HG03342 (cell line): ENCODE data around the gene CDK14.

ENCODE experiments used
- ATAC-seq: cut with Tn5 transposase; IDR thresholded peaks from one replicate; pipeline ENCODE4 v1.9.1; 2021; ENCODE audit warnings: mild to moderate bottlenecking, moderate library complexity; ENCODE audit not compliant: unreplicated experiment

The CDK14 gene

DNA sequence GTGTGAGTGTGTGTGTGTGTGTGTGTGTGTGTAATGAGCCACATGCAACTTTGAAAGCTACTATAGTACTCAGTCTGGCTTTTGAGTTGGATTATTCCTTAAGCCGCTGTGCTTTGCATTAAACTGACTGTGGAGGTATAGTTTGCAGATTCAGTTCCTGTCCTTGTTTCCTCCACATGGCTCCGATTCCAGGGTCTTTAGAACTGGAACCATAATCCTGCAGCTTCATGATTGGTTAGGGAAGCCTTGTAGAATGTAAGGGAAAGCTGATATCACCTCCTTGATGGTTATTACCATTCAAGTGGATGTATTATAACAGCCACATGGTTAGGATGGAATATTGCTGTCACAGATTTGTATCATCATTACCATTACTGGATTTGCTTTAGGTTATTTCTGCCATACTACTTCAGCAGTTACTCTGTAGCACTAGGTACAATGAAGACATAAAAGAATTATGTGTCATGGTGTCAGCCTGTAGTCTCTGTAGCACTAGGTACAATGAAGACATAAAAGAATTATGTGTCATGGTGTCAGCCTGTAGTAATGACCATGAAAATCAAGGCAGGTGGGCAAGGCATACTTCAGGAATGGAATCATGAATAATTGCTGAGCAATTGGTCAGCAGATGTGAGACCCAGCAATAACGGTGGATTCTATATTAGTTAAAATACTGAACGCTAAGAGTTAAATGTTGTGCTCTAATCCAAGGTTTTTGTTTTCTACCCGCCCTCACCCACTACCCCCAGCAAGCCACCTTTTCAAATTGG is 393.1 kb downstream of the CDK14 start:
- ATAC-seq, result no peak

GRCh38 chr7:90994121-90994520 is 398.0 kb downstream of the CDK14 start:
- ATAC-seq, result no peak

DNA sequence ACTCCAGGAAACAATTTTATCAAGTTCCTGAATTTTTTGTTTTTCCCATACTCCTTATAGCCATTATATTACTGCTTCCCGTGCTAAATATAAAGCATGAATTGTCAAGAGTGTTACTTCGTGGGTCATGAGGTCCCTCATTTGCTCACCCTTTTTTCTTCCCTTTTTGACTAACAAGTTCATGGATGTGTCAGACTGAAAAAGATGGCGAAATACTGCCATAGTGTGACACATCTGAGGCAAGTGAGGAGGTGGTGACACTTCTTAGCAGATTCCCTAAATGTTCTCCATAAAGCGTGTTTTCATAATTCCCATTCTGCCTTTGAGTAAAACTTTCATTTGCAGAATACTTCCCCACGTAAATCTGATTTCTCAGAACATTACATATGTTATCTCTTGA is 398.5 kb downstream of the CDK14 start:
- ATAC-seq, result no peak

DNA sequence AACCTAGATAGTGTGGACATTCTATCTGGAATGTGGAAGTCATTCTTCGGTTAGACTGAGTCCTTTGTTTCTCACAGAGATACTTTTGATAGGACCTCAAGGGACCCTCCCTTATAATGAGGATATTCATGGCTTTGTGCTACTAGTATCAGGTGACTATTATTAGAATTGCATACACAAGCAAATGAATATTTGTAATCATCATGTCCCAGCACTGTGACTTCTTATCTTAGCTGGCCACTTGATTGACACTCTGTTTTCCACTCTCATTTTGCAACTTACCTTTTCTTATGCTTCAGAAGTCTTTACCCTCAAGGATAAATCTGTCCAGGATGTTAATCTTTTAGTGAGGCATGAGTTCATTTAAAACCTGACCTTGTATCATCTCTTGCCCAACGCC is 399.9 kb downstream of the CDK14 start:
- no peak for ATAC-seq

DNA sequence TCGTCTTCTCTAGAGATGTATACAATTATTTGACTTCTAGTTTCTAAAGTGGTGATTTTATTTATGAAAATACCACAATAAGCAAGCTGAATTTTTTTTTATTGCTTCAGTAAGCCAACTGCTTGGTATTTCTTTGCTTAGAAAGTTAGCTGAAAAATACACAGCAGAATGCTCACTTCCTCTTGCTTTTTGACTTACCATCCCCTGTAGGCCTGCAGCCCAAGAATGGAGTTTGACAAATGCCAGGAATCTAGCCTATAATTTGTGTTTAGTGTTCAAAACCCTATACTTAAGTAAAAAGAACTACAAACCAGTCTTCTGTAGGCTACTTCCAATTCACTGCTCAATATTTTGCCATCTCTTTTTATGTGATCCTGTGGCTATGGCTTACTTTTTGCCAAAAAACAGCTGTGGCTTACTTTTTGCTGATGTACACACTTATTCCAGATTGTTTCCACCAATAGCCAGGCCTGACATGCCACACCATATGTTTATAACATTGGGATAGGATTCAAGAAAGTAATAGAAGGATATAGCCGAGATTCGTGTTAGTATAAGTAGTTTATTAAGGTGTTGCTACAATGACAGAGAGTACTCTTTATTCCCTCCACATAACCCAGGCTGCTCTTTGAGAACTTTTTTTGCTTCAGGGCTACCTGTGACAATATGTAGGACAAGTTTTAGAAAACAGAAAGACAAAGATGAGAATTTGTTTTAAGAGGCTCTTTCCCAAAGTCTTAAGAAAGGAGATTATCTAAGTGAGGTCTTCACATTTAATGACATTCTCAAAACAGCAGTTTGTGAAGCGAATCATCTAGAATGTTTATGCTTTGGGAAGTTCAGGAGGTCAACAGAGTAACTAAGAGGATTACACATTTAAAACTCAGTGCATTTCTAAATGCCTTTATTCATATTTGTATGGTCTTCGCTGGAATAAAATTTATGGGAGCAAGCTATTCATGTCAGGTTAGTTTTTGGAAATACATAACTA is 404.2 kb downstream of the CDK14 start:
- no peak for ATAC-seq

- no peak for ATAC-seq
Measured at GRCh38 chr7:91005024-91005423, 408.9 kb downstream of the CDK14 start.

DNA sequence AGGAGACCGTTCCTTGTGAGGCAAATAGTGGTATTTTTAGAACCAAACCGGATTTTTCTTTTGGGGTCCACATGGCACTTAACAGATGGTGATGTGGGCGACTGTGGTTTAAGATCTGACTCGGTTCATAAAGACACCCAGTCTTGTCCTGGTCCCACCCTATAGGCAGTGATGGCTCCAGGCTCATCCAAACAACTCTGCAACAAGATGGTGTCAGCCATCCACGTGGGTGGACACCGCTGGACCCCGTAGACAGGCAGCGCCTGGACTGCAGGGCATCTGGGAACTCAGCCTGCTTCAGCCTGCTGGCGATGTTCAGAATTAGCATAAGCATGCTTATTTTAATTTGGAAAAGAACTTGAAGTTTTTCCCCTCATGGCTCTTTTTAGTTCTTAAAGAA is 409.7 kb downstream of the CDK14 start:
- ATAC-seq, result no peak

DNA sequence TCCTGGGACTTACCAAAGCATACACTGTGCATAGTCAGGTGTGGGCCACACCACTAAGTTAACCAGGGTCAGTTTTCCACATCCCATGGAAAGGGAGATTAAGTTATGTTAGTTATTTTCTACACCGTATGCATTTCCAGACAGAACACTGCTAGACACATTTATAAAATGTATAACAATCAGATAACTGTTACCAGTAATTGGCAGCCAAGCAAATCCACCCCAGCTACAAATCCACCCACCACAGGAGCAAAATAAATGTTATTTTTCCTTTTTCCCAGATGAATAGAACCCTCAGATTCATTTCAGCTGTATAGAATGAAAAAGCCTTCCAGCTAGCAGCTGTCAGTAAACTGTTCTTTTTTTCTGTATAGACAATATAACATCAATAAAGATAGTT is 411.2 kb downstream of the CDK14 start:
- ATAC-seq, result no peak

- no peak for ATAC-seq
Measured at GRCh38 chr7:91013078-91013477, 417.0 kb downstream of the CDK14 start.

GRCh38 chr7:91019686-91020385 is 423.7 kb downstream of the CDK14 start:
- no peak for ATAC-seq

GRCh38 chr7:91020636-91021385 is 424.7 kb downstream of the CDK14 start:
- ATAC-seq, result no peak

- ATAC-seq, result no peak
Measured at GRCh38 chr7:91021956-91022355, 425.8 kb downstream of the CDK14 start.

GRCh38 chr7:91025906-91026390 is 429.8 kb downstream of the CDK14 start:
- no peak for ATAC-seq

DNA sequence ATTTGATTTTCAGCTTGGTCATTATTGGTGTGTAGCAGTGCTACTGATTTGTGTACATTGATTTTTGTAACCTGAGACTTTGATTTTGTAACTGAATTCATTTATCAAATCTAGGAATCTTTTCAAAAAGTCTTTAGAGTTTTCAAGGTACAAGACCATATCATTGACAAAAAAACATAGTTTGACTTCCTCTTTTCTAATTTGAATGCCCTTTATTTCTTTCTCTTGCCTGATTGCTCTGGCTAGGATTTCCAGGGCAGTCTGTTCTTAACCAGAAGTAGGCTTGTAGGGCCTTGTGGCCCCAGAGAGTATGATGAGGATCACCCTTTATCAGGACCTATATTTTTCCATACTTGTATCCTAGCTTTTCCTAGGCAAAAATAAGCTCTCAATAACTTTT is 433.6 kb downstream of the CDK14 start:
- ATAC-seq, result no peak

- no peak for ATAC-seq
Measured at GRCh38 chr7:91030680-91031380, 434.7 kb downstream of the CDK14 start.

DNA sequence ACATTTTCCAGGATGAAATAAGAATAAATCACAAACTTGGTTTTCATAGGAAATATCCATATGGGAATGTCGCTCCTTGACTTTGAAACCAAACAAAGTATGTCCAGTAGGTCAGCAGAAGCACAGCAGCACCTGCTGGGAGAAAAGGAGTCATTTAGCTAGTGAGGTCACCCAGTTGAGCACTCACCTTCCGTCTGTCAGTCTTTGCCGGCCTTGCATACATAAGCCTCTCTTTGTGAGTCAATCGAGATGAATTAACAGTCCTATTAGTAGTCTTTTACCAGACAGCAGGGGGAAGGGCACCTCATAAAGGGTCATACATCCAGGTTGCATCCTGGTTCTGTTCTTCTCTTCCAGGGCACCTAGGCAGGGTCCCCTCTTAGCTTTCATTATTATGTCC is 435.6 kb downstream of the CDK14 start:
- no peak for ATAC-seq

- ATAC-seq, result no peak
Measured at GRCh38 chr7:91033574-91033973, 437.5 kb downstream of the CDK14 start.

DNA sequence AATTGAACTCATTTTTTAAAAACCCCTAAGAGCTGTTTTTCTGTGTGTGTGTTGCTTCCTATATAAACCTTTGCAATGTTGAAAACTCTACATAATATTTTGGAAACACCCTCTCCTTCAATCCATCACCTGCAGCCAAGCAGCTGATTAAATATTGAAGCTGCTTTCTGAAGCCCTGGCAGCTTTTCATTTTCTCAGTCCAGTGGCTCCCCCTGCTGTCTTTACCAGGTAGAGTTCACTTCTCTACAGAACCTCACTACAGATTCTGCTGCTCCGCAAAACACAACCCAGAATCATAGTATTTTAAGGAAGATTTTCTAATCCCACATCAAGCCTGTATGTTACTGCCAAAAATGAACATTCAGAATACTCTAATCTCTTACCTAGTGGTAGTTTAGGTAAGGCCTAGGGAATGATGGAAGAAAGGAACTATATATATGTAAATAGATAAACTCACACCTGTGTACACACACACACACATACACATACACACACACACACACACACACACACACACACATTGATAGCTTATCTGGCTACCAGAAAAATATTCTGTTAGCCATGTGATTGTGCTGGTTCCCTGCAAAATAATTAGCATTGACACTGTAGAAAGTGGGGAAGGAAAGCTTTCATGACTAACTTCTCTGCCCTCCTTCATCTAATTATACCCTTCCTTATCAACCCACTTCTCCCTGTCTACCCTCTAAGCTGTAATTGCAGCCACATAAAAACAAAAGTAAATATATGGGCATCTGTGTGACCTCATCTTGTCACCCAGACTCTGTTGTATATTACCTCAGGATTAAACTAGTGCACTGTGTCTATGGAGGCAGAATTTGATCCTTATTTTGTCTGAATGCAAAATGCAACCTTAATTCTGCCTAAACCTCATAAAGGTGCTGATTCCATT is 438.6 kb downstream of the CDK14 start:
- ATAC-seq, result peak; percentile 58

GRCh38 chr7:91039033-91039432 is 442.9 kb downstream of the CDK14 start:
- ATAC-seq, result peak; percentile 65
